ENCODE results near the gene CSRP3. TPM values are rescaled to one million over a fixed set of nuclear protein-coding genes. Genes with fewer than 3 reads are reported as not detected.

The CSRP3 gene
- total RNA-seq, 1 experiment from 2014 or later: not detected

DNA sequence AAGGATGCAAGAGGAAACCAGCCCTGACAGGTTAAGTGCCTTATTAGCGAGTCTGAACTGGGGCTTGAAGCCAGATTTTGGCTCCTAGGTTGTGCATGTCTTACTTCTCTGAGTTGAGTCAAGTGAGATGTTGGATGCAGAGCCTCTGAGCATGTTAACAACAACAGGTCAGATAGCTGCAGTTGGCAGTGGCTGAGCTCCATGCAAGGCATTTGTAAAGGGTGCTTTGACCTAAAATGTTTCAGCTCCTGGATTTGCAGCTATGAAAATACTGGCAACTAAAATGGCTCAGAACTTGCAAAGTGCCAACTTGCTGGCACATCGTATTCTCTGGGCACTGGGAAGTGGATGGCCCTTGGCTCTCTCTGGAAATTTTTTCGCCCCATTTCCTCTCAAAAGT lies 16.4 kb upstream of the CSRP3 start:
- ChIA-PET POLR2A (interaction anchor here (0.6 kb wide), 1 partner anchor 172 kb away, joined by 3 read pairs; no protein-coding TSS in a partner anchor), CTCF (interaction anchor here (0.5 kb wide), 1 partner anchor 21 kb away, joined by 3 read pairs; no protein-coding TSS in a partner anchor)
- Mint-ChIP-seq H3K36me3 (ENCODE audit: insufficient read depth, unreplicated experiment) (peaks cover 19% of the 10 kb centered on the region), H3K27me3 (ENCODE audit: insufficient read depth, unreplicated experiment) (no peaks in the 10 kb centered on the region), H3K4me3 (ENCODE audit: unreplicated experiment) (no peak overlapping the region), H3K27ac (ENCODE audit: unreplicated experiment) (no peak overlapping the region), H3K4me1 (ENCODE audit: low read depth, unreplicated experiment) (peaks cover 43% of the 10 kb centered on the region), H3K9me3 (ENCODE audit: unreplicated experiment) (no peaks in the 10 kb centered on the region)
- no peaks in the 10 kb centered on the region for H3K27me3 ChIP-seq (replicated peaks; ENCODE audit: control insufficient read depth, insufficient read depth, low read length)
- H3K4me3 ChIP-seq (ENCODE audit: low read depth, low read length): no peak overlapping the region
- TF ChIP-seq, protein P1, sequence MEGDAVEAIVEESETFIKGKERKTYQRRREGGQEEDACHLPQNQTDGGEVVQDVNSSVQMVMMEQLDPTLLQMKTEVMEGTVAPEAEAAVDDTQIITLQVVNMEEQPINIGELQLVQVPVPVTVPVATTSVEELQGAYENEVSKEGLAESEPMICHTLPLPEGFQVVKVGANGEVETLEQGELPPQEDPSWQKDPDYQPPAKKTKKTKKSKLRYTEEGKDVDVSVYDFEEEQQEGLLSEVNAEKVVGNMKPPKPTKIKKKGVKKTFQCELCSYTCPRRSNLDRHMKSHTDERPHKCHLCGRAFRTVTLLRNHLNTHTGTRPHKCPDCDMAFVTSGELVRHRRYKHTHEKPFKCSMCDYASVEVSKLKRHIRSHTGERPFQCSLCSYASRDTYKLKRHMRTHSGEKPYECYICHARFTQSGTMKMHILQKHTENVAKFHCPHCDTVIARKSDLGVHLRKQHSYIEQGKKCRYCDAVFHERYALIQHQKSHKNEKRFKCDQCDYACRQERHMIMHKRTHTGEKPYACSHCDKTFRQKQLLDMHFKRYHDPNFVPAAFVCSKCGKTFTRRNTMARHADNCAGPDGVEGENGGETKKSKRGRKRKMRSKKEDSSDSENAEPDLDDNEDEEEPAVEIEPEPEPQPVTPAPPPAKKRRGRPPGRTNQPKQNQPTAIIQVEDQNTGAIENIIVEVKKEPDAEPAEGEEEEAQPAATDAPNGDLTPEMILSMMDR (IDR thresholded peaks at IDR 0.05; ENCODE audit: insufficient read depth in 1 of 2, low read depth in 1 of 2, low read length in 1 of 2, severe bottlenecking in 1 of 2, unreplicated experiment in 1 of 2): no peak
- DNase-seq: no peak
- intact Hi-C loops (cut with micrococcal nuclease; ENCODE audit: unreplicated experiment): no loop called here
- no peaks in the 10 kb centered on the region for H3K9me3 ChIP-seq
- H3K4me1 ChIP-seq: peaks cover 41% of the 10 kb centered on the region
- no TSS peak for BruUV-seq (replicated peaks)
- H3K36me3 ChIP-seq (ENCODE audit: control insufficient read depth, insufficient read depth, low read length): no peaks in the 10 kb centered on the region

GRCh38 chr11:19216709-19217374 lies 15.1 kb upstream of the CSRP3 start:
- DNase-seq: no peak
- H3K4me3 Mint-ChIP-seq (ENCODE audit: unreplicated experiment): no peak overlapping the region
- Histone ChIP-seq H3K27me3 (replicated peaks; ENCODE audit: control insufficient read depth, insufficient read depth, low read length) (no peaks in the 10 kb centered on the region), H3K9me3 (no peaks in the 10 kb centered on the region), H3K36me3 (ENCODE audit: control insufficient read depth, insufficient read depth, low read length) (no peaks in the 10 kb centered on the region), H3K4me1 (peaks cover 28% of the 10 kb centered on the region), H3K4me3 (ENCODE audit: low read depth, low read length) (no peak overlapping the region)
- ChIA-PET CTCF (interaction anchor here (0.6 kb wide), 1 partner anchor 364 kb away, joined by 3 read pairs; no protein-coding TSS in a partner anchor), POLR2A (no interaction called here)
- peaks cover 6% of the 10 kb centered on the region for H3K36me3 Mint-ChIP-seq (ENCODE audit: insufficient read depth, unreplicated experiment)
- peaks cover 31% of the 10 kb centered on the region for H3K4me1 Mint-ChIP-seq (ENCODE audit: low read depth, unreplicated experiment)
- no peaks in the 10 kb centered on the region for H3K9me3 Mint-ChIP-seq (ENCODE audit: unreplicated experiment)
- BruUV-seq (replicated peaks): no TSS peak
- H3K27ac Mint-ChIP-seq (ENCODE audit: unreplicated experiment): no peak overlapping the region
- no peaks in the 10 kb centered on the region for H3K27me3 Mint-ChIP-seq (ENCODE audit: insufficient read depth, unreplicated experiment)
- TF ChIP-seq, protein P1 (IDR thresholded peaks at IDR 0.05; ENCODE audit: insufficient read depth in 1 of 2, low read depth in 1 of 2, low read length in 1 of 2, severe bottlenecking in 1 of 2, unreplicated experiment in 1 of 2): no peak
- intact Hi-C loops (cut with micrococcal nuclease; ENCODE audit: unreplicated experiment): no loop called here

GRCh38 chr11:19216021-19216420 lies 14.2 kb upstream of the CSRP3 start:
- H3K9me3 ChIP-seq: no peaks in the 10 kb centered on the region
- Mint-ChIP-seq H3K4me3 (ENCODE audit: unreplicated experiment) (no peak overlapping the region), H3K9me3 (ENCODE audit: unreplicated experiment) (no peaks in the 10 kb centered on the region), H3K4me1 (ENCODE audit: low read depth, unreplicated experiment) (peaks cover 23% of the 10 kb centered on the region), H3K27ac (ENCODE audit: unreplicated experiment) (no peak overlapping the region), H3K27me3 (ENCODE audit: insufficient read depth, unreplicated experiment) (no peaks in the 10 kb centered on the region), H3K36me3 (ENCODE audit: insufficient read depth, unreplicated experiment) (no peaks in the 10 kb centered on the region)
- no peak for DNase-seq
- no TSS peak for BruUV-seq (replicated peaks)
- no peak overlapping the region for H3K4me3 ChIP-seq (ENCODE audit: low read depth, low read length)
- no peaks in the 10 kb centered on the region for H3K36me3 ChIP-seq (ENCODE audit: control insufficient read depth, insufficient read depth, low read length)
- CTCF ChIA-PET: no interaction called here
- POLR2A ChIA-PET: no interaction called here
- TF ChIP-seq, protein P1 (IDR thresholded peaks at IDR 0.05; ENCODE audit: insufficient read depth in 1 of 2, low read depth in 1 of 2, low read length in 1 of 2, severe bottlenecking in 1 of 2, unreplicated experiment in 1 of 2): no peak
- H3K27me3 ChIP-seq (replicated peaks; ENCODE audit: control insufficient read depth, insufficient read depth, low read length): no peaks in the 10 kb centered on the region
- peaks cover 22% of the 10 kb centered on the region for H3K4me1 ChIP-seq
- intact Hi-C loops (cut with micrococcal nuclease; ENCODE audit: unreplicated experiment): no loop called here

Measured in Caco-2 (cell line).